ENCODE measurements around the gene LRRC17.

Gene LRRC17

GRCh38 chr7:102991540-102992214 is 78.9 kb downstream of the LRRC17 start:
- Histone ChIP-seq H3K27me3 (ENCODE audit: insufficient read depth, low read length) (no peaks in the 10 kb centered on the region), H3K27ac (ENCODE audit: low read depth, low read length, poor library complexity, severe bottlenecking) (no peak overlapping the region), H3K9me3 (ENCODE audit: low read length) (peaks cover 6% of the 10 kb centered on the region; the same call in 1 of the 2 replicates), H4K20me1 (ENCODE audit: insufficient read depth, low read length) (no peaks in the 10 kb centered on the region), H3K9me2 (ENCODE audit: low read depth, low read length) (no peaks in the 10 kb centered on the region), H3F3A (ENCODE audit: insufficient read depth, low read length) (no peaks in the 10 kb centered on the region), H3K4me1 (ENCODE audit: insufficient read depth, low read length, severe bottlenecking) (no peaks in the 10 kb centered on the region), H2AFZ (ENCODE audit: low read length) (no peak overlapping the region), H3K79me2 (ENCODE audit: insufficient read depth, low read length) (no peaks in the 10 kb centered on the region), H3K9ac (ENCODE audit: low read length) (no peak overlapping the region), H3K4me3 (ENCODE audit: low read depth, low read length, poor library complexity, severe bottlenecking) (no peak overlapping the region), H3K4me2 (ENCODE audit: low read length) (no peak overlapping the region), H3K36me3 (ENCODE audit: insufficient read depth, low read length) (no peaks in the 10 kb centered on the region)
- TF ChIP-seq, protein P1, sequence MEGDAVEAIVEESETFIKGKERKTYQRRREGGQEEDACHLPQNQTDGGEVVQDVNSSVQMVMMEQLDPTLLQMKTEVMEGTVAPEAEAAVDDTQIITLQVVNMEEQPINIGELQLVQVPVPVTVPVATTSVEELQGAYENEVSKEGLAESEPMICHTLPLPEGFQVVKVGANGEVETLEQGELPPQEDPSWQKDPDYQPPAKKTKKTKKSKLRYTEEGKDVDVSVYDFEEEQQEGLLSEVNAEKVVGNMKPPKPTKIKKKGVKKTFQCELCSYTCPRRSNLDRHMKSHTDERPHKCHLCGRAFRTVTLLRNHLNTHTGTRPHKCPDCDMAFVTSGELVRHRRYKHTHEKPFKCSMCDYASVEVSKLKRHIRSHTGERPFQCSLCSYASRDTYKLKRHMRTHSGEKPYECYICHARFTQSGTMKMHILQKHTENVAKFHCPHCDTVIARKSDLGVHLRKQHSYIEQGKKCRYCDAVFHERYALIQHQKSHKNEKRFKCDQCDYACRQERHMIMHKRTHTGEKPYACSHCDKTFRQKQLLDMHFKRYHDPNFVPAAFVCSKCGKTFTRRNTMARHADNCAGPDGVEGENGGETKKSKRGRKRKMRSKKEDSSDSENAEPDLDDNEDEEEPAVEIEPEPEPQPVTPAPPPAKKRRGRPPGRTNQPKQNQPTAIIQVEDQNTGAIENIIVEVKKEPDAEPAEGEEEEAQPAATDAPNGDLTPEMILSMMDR (IDR thresholded peaks at IDR 0.05; ENCODE audit: low read length), result no peak
- no peak for TF ChIP-seq EZH2 (IDR thresholded peaks at IDR 0.05; ENCODE audit: borderline replicate concordance, low read length)

DNA sequence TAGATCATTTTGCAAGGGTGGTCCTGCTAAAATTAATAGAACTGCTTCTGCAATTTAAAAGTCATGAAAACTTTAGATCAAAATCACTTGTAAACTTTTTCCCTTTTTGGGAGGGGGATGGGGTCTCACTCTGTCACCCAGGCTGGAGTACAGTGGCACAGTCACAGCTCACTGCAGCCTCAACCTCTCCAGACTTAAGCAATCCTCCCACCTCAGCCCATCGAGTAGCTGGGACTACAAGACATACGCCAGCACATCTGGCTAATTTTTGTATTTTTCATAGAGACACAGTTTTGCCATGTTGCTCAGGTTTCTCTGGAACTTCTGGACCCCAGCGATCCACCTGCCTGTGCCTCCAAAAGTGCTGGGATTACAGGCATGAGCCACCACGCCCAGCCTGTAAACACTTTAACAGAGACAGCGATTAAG is 79.7 kb downstream of the LRRC17 start:
- no peak overlapping the region for H3K9ac ChIP-seq (ENCODE audit: low read length)
- no peaks in the 10 kb centered on the region for H3K36me3 ChIP-seq (ENCODE audit: insufficient read depth, low read length)
- H4K20me1 ChIP-seq (ENCODE audit: insufficient read depth, low read length), result no peaks in the 10 kb centered on the region
- TF ChIP-seq EZH2 (IDR thresholded peaks at IDR 0.05; ENCODE audit: borderline replicate concordance, low read length), result no peak
- TF ChIP-seq, protein P1 (IDR thresholded peaks at IDR 0.05; ENCODE audit: low read length), result no peak
- H3K9me3 ChIP-seq (ENCODE audit: low read length), result peaks cover 6% of the 10 kb centered on the region; the same call in 1 of the 2 replicates
- H3K4me2 ChIP-seq (ENCODE audit: low read length), result no peak overlapping the region
- H3K27ac ChIP-seq (ENCODE audit: low read depth, low read length, poor library complexity, severe bottlenecking), result no peak overlapping the region
- no peaks in the 10 kb centered on the region for H3K79me2 ChIP-seq (ENCODE audit: insufficient read depth, low read length)
- no peak overlapping the region for H3K4me3 ChIP-seq (ENCODE audit: low read depth, low read length, poor library complexity, severe bottlenecking)
- no peaks in the 10 kb centered on the region for H3K27me3 ChIP-seq (ENCODE audit: insufficient read depth, low read length)
- no peaks in the 10 kb centered on the region for H3K9me2 ChIP-seq (ENCODE audit: low read depth, low read length)
- H2AFZ ChIP-seq (ENCODE audit: low read length), result no peak overlapping the region
- H3K4me1 ChIP-seq (ENCODE audit: insufficient read depth, low read length, severe bottlenecking), result no peaks in the 10 kb centered on the region
- no peaks in the 10 kb centered on the region for H3F3A ChIP-seq (ENCODE audit: insufficient read depth, low read length)

DNA sequence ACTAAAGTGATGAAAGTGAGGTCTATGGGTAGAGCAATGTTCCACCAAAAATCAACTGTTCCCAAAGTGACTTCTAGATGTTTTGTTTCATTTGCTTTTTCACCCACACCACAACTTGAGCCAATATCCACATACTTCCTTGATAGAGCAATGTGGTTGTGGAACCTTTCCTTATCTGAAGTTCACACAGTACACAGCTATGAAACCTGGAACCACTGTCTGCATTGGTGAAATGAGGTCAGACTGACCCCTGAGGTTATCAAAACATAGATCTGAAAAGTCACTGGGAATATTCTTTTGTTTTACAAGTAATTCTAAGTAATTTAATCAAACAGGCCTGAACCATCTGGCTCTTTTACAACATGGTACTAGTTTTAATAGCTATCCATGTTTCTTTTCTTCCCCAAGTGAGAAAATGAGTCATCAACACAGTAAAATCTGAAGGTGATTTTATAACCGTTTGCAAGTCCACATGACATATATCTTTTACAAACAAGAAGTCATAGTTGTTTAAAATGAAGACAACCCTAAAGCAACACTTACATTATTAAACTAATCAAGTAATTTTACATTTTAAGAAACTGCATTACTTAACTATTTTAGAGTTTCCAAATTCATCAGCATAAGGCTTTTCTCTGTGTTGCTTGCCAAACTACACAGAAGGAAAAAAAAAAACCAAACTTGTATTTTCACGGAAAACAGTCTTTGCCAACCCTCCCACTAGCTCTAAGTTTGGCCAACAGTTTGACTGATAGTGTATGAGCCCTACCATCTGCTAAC is 80.3 kb downstream of the LRRC17 start:
- no peaks in the 10 kb centered on the region for H3K4me1 ChIP-seq (ENCODE audit: insufficient read depth, low read length, severe bottlenecking)
- H3K9ac ChIP-seq (ENCODE audit: low read length), result no peak overlapping the region
- no peaks in the 10 kb centered on the region for H3F3A ChIP-seq (ENCODE audit: insufficient read depth, low read length)
- H3K79me2 ChIP-seq (ENCODE audit: insufficient read depth, low read length), result no peaks in the 10 kb centered on the region
- no peaks in the 10 kb centered on the region for H3K36me3 ChIP-seq (ENCODE audit: insufficient read depth, low read length)
- no peaks in the 10 kb centered on the region for H3K27me3 ChIP-seq (ENCODE audit: insufficient read depth, low read length)
- no peak overlapping the region for H3K4me3 ChIP-seq (ENCODE audit: low read depth, low read length, poor library complexity, severe bottlenecking)
- no peak overlapping the region for H3K4me2 ChIP-seq (ENCODE audit: low read length)
- no peaks in the 10 kb centered on the region for H4K20me1 ChIP-seq (ENCODE audit: insufficient read depth, low read length)
- TF ChIP-seq EZH2 (IDR thresholded peaks at IDR 0.05; ENCODE audit: borderline replicate concordance, low read length), result no peak
- TF ChIP-seq, protein P1 (IDR thresholded peaks at IDR 0.05; ENCODE audit: low read length), result no peak
- H3K9me3 ChIP-seq (ENCODE audit: low read length), result peaks cover 6% of the 10 kb centered on the region; the same call in 1 of the 2 replicates
- no peaks in the 10 kb centered on the region for H3K9me2 ChIP-seq (ENCODE audit: low read depth, low read length)
- H3K27ac ChIP-seq (ENCODE audit: low read depth, low read length, poor library complexity, severe bottlenecking), result no peak overlapping the region
- no peak overlapping the region for H2AFZ ChIP-seq (ENCODE audit: low read length)
